ENCODE data around the gene GJC2.
A peak's percentile ranks its signal among the peaks of the same experiment; 100 is the strongest.

- TF ChIP-seq SIN3A (IDR thresholded peaks at IDR 0.05; ENCODE audit: borderline replicate concordance, insufficient read depth, low read length) (no peak), POLR2AphosphoS5 (IDR thresholded peaks at IDR 0.05; ENCODE audit: low read depth, low read length) (0 out of 2 replicates have a peak, but pooled peaks have one; percentile 31)
Measured at GRCh38 chr1:228105270-228105995, 44.3 kb upstream of the GJC2 start.
